Measurements from ENCODE around the gene PDE6A. TPM values are rescaled to one million over a fixed set of nuclear protein-coding genes. Genes with fewer than 3 reads are reported as not detected.

PDE6A gene
- polyA plus RNA-seq, 3 donors = 0.01 TPM; not detected in 2

DNA sequence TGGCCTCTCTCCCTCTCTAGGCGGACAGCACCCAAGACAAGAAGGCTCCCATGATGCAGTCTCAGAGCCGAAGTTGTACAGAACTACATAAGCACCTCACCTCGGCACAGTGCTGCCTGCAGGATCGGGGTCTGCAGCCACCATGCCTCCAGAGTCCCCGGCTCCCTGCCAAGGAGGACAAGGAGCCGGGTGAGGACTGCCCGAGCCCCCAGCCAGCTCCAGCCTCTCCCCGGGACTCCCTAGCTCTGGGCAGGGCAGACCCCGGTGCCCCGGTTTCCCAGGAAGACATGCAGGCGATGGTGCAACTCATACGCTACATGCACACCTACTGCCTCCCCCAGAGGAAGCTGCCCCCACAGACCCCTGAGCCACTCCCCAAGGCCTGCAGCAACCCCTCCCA, 112.0 kb downstream of the PDE6A start:
- WGBS, 3 donors = 90 to 95% (median 95%) methylated on average over 12 of the region's 12 CpGs

DNA sequence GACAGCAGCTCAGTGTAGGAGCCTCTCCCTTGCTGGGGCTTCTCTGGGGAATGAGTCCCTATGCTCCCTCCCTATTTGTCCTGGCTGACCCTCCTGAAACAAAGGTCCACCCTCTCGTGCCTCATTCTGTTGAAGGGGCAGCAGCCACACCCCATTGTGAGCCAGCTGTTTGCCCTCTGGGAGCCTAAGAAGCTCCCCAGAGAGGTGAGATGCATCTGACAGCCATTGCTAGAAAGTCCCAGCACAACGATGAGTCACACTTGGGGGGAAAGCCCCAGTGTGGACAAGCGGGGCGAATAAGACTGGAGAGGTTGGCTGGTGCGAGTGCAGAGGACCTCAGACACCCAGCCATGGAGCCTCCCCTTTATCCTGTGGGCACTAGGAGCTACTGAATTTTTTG, 113.1 kb downstream of the PDE6A start:
- 68 to 73% (median 71%) methylated on average over 5 of the region's 5 CpGs for WGBS, 3 donors
- no peak overlapping the region for H3K27ac ChIP-seq (ENCODE audit: low read depth, low read length)

More for the DNA sequence above, 112.0 kb downstream of the PDE6A start:
- no peak overlapping the region for H3K27ac ChIP-seq (ENCODE audit: low read depth, low read length)

GRCh38 chr5:149830579-149830978, 114.0 kb downstream of the PDE6A start:
- no peak overlapping the region for H3K27ac ChIP-seq (ENCODE audit: low read depth, low read length)
- whole genome bisulfite sequencing, 3 donors = 91 to 92% (median 91%) methylated on average over 5 of the region's 5 CpGs

DNA sequence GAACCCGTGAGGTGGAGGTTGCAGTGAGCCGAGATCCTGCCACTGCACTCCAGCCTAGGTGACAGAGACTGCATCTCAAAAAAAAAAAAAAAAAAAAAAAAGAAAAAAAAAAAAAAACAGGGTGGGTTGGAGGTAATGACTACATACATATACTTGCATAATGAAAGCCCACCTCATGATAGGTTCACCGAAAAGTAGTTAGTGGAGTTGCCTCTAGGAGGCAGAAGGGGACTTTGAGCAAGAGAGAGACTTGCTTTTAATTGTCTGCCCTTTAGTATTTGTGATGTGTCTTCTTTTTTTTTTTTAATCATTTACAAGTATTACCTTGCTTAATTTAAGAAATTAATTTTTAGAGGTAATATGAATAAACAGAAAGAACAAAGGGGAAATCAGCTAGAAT, 114.6 kb downstream of the PDE6A start:
- WGBS, 3 donors = 89 to 97% (median 94%) methylated on average over 3 of the region's 3 CpGs
- no peak overlapping the region for H3K27ac ChIP-seq (ENCODE audit: low read depth, low read length)

DNA sequence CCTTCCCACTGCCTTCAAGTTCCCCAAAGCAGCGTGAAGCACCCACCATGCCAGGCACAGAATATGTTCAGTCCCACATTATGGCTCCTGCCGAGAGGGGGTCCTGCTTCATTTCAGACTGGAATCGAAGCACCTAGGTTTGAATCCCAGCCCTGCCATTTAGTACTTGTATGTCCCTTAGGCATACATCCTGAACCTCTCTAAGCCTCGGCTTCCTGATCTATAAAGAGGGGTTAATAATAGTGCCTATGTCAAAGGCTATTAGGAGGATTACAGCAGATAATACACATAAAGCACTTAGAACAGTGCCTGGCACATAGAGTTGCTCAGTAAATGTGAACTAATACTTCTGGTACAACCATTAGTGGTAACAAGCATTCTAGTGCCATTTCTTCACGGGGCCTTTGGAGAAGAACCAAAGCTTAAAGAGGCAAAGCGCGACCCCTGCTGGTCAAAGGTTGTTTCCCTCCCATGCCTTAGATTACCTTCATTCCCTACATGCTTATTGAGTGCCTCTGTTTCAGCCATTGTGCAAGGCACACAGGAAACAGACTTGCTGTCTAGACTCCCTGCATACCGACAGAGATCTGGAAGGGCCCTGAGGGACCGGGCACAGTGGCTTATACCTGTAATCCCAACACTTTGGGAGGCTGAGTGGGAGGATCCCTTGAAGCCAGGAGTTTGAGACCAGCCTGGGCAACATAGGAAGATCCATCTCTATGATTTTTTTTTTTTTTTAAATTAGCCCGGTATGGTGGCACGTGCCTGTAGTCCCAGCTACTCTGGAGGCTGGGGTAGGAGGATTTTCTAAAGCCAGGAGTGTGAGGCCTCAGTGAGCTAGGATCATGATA, 116.2 kb downstream of the PDE6A start:
- H3K27ac ChIP-seq (ENCODE audit: low read depth, low read length) = no peak overlapping the region
- 39 to 40% (median 39%) methylated on average over 11 of the region's 11 CpGs for WGBS, 3 donors

- 94 to 97% (median 94%) methylated on average over 5 of the region's 5 CpGs for WGBS, 3 donors
- no peak overlapping the region for H3K27ac ChIP-seq (ENCODE audit: low read depth, low read length)
Measured at GRCh38 chr5:149827546-149827945, 117.0 kb downstream of the PDE6A start.

DNA sequence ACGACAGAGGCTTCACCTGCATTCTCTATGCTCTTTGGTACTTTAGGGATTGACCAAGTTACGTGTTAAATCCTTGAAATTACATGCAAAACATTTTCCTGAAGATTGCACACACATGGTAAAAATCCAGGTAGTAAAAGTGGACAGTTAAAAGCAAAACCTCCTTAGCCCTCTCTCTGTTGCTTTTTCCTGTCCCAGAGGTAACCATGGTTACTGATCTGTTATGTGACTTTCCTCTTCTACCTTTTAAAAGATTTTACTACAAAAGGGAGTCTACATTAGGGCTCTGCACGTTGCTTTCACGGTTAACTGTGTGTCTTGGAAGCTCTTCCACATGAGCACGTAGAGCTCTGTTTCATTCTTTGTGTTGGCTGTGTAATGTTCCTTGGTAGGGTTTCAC, 117.5 kb downstream of the PDE6A start:
- WGBS, 3 donors = 85 to 87% (median 86%) methylated on average over 5 of the region's 5 CpGs
- no peak overlapping the region for H3K27ac ChIP-seq (ENCODE audit: low read depth, low read length)

DNA sequence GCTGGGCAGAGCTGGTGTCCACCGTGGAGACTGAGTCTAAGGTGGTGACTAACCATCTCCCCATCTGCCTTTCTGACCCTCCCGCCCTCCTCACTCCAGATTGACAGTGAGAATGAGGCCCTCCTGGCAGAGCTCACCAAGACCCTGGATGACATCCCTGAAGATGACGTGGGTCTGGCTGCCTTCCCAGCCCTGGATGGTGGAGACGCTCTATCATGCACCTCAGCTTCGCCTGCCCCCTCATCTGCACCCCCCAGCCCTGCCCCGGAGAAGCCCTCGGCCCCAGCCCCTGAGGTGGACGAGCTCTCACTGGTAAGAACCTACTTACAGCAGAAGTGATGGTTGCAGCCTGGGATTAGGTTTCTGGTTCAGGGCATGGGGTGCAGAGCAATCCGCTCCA, 118.0 kb downstream of the PDE6A start:
- 69 to 77% (median 75%) methylated on average over 9 of the region's 9 CpGs for whole genome bisulfite sequencing, 3 donors
- no peak overlapping the region for H3K27ac ChIP-seq (ENCODE audit: low read depth, low read length)

DNA sequence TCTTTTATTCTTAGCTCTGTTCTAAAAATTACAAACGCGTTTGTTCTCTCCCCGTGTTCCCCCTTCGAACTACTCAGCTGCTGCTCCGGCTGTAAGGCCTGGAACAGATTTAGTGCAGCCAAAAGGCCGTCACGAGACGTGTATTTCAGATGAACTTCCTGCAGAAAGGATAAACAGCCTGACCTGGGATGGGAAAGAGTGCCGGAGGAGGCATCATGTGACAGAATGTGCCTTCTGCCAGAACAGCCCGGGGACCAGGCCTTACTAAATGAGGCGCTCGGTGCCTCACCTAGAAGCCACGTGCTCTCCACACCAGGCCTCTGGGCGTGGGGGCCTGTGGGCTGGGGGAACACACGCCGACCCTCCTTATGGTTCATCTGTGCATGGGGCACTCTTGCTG, 119.7 kb downstream of the PDE6A start:
- H3K27ac ChIP-seq (ENCODE audit: low read depth, low read length) = no peak overlapping the region

DNA sequence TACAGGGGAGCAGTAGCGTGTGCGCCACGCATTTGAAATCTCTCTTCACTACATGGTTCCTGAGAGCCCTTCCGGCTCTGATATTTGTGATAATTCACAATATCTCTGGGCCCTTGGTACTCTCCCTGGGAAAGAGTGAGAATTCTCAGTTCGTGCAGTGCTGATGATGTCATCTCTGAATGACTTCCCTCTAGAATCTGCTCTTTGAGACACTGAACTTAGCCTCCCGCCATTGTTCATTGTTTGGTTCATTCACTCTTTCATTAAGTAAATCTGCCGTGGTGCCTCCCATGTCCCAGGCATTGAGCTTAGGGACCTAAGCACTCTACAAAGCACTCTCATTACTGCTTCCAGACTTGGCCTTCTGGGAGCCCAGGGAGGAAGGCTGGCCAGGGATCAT, 120.5 kb downstream of the PDE6A start:
- no peak overlapping the region for H3K27ac ChIP-seq (ENCODE audit: low read depth, low read length)
- 77 to 98% (median 78%) methylated on average over 7 of the region's 7 CpGs for WGBS, 3 donors

More for the DNA sequence above, 119.7 kb downstream of the PDE6A start:
- 73 to 78% (median 76%) methylated on average over 16 of the region's 16 CpGs for WGBS, 3 donors

DNA sequence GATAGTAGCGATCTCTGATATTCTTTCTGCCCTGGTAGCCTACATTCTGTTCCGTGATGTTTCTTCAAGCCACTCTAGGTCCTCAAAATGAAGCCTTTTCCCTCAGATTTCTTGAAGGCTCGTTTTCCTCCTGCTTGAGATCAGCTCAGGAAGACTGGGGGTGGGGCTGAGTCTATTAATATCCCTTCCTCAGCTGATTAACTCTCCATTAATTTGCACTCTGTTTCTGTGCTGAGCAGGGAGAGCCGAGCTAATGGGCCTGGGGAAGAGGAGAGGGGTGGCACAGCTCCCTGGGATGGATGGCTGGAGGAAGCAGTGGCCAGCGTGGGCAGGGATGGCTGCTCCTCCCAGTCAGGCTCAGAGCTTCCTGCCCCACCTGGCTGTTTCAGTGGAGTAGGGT, 121.2 kb downstream of the PDE6A start:
- 55 to 82% (median 70%) methylated on average over 5 of the region's 5 CpGs for WGBS, 3 donors
- no peak overlapping the region for H3K27ac ChIP-seq (ENCODE audit: low read depth, low read length)

- H3K27ac ChIP-seq (ENCODE audit: low read depth, low read length) = no peak overlapping the region
- 85 to 93% (median 89%) methylated on average over 5 of the region's 5 CpGs for whole genome bisulfite sequencing, 3 donors
Measured at GRCh38 chr5:149822301-149822700, 122.3 kb downstream of the PDE6A start.

DNA sequence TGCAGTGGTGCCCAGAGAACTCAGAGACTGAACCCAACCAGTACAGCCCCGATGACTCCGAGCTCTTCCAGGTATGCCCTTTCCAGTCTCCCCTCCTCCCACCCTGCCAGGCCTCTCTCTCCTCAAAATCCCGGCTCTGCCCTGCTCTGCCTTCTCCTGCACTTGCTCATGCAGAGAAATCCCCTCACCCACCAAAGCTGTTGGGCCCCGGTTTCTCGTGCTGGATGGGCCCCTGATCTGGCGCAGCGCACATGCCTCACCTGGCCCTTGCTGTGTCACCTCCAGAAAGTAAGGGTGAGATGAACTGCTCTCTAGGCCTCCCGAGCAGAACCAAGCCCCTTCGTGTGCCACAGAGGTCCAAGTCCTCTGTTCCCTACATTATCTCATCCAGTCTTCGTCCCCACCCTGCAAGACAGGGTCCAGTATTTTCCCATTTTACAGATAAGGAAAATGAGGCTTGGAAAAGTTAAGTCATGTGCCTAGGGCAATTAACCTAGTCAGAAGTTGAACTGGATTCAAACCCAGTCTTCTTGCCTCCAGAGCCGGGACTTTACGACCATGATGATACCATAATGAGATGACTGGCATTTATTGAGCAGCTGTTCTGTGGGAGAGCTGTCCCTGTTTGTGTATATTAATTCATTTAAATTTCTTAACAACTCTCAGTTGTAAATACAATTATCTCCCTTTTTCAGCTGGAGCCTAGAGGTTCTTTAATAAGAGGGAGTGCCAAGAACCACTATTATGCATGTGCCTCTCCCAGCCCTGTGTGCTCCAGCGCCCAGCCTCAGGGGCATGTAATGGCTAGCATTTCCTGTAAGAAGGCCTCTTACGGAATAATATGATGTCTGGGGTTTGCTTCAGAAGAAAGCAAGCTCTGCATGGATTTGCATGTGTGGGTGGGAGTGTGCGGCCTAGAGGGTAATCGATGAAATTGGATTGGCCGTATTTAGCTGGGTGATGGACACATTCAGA, 123.8 kb downstream of the PDE6A start:
- H3K27ac ChIP-seq (ENCODE audit: low read depth, low read length) = no peak overlapping the region
- WGBS, 3 donors = 92 to 94% (median 92%) methylated on average over 17 of the region's 17 CpGs

DNA sequence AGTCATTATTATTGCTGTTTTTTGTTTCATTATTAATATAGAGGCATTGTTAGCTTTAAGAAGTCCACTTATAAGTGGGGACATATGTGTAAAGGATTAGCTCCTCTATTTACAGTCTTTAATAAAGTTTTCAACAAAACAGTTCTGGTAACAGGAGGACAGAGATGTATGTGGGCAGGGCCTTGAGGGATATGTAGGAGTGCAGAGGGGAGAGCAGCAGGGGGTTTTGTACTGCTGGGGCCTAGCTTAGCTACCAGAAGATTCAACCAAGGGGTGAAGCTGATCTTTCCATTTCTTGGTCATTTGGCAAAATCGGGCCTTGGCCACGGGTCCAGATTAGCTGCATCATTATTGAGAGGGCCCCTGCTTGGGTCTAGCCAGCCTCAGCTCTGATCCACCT, 124.6 kb downstream of the PDE6A start:
- WGBS, 3 donors = 73 to 85% (median 80%) methylated on average over 2 of the region's 2 CpGs
- no peak overlapping the region for H3K27ac ChIP-seq (ENCODE audit: low read depth, low read length)

DNA sequence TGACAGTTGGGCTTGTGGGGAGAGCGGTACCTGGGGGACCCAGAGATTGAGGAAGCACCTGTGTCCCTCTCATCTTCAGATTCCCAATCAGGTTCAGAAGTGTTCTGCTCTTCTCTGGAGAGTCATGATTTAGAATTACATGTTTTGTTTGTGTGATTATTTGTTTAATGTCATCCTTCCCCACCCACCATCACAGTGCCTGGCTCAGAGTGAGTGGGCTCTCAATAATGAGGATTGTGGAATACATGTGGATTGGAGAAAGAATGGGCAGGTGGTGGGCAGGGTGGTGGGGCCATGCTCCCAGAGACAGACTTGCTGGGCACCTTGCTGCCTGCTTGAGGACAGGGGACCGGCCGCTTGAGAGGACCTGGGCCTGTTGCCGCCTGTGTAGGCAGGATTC, 126.5 kb downstream of the PDE6A start:
- 91 to 96% (median 95%) methylated on average over 4 of the region's 4 CpGs for WGBS, 3 donors
- no peak overlapping the region for H3K27ac ChIP-seq (ENCODE audit: low read depth, low read length)

- 84 to 87% (median 85%) methylated on average over 4 of the region's 4 CpGs for WGBS, 3 donors
- no peak overlapping the region for H3K27ac ChIP-seq (ENCODE audit: low read depth, low read length)
Measured at GRCh38 chr5:149817539-149818060, 127.0 kb downstream of the PDE6A start.

- no peak overlapping the region for H3K27ac ChIP-seq (ENCODE audit: low read depth, low read length)
- WGBS, 3 donors = 73 to 100% (median 94%) methylated on average over 2 of the region's 2 CpGs
Measured at GRCh38 chr5:149816661-149817060, 127.9 kb downstream of the PDE6A start.

- no peak overlapping the region for H3K27ac ChIP-seq (ENCODE audit: low read depth, low read length)
- WGBS, 3 donors = 48 to 89% (median 79%) methylated on average over 3 of the region's 3 CpGs
Measured at GRCh38 chr5:149811453-149811852, 133.1 kb downstream of the PDE6A start.

GRCh38 chr5:149810856-149811255, 133.7 kb downstream of the PDE6A start:
- no peak overlapping the region for H3K27ac ChIP-seq (ENCODE audit: low read depth, low read length)
- WGBS, 3 donors = 75 to 82% (median 80%) methylated on average over 6 of the region's 6 CpGs

Measured in adipose tissue (tissue), 3 donors.